Lower leg skin (tissue), 3 donors: Measurements from ENCODE around the gene INTS4.
"Not testable (repeated sequence)": the region's sequence is repeated elsewhere in the genome, so short reads cannot be mapped to it uniquely, and the experiment has no call there.

Experiments
- CTCF ChIP-seq, 3 donors: fragments of 450-650 bp; IDR thresholded peaks; one replicate each; pipeline ENCODE4 v1.5.1; 2016; ENCODE audit warnings: antibody characterized with exemption in 3 of 3, mild to moderate bottlenecking in 3 of 3, moderate library complexity in 2 of 3
- POLR2A ChIP-seq, 2 donors: fragments of 450-650 bp; IDR thresholded peaks; one replicate each; pipeline ENCODE4 v1.6.1; 2016 to 2017; ENCODE audit warnings: antibody characterized with exemption in 2 of 2, mild to moderate bottlenecking in 1 of 2, moderate library complexity in 1 of 2

DNA sequence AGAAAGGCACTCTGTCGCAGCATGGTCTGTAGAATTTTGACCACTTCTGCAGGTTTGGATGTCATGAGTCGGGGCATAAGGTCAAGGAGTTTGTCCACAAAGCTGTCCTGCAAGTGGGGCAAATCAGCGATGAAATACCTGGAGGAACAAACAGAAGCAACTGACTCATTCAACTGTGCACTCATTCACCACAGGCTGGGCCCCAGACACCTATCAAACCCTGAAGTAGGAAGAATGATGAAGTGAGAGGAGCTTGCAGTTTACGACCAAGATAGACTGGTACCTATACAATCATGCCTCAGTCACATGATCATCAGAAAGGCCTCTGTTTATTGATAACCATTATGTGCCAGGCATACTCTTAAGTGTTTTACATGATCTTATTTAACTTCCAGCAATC is 102.8 kb downstream of the INTS4 start:
- not testable (repeated sequence) for TF ChIP-seq CTCF, POLR2A (IDR thresholded peaks at IDR 0.05)
